ENCODE results near the gene SLC19A1.
"Not testable (repeated sequence)": the region's sequence is repeated elsewhere in the genome, so short reads cannot be mapped to it uniquely, and the experiment has no call there.

The SLC19A1 gene

DNA sequence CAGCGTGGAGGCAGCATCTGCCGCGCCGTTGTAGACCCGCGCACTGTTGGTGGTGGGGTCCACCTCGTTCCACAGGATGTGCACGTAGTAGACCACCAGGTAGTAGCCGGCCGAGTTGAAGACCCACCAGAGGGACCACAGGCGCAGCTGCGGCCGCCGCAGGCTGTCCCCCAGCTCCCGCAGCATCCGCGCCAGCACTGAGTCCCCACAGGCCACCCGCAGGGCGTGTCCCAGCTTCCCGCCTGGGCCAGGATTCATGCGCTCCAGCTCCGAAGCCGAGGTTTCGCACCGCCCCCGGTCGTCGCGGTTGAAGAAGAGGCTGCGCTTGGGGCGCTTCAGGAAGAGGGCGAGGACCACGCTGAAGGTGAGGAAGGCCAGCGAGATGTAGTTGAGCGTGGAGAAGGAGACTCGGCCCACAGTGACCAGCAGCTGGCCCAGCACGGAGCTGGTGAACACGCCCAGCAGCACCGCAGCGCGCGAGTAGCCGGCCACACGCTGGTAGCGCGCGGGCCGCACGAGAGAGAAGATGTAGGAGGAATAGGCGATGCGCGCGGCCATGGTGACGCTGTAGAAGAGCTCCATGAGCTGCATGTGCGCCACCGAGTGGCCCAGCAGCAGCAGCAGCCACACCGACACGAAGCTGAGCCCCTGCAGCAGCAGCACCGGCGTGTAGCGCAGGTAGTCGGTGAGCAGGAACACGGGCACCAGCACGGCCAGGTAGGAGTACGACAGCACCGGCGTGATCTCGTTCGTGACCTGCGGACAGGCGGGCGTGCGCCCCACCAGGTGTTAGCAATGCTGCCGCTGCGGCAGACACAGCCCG lies 10.6 kb downstream of the SLC19A1 start:
- DNase-seq, result no peak

DNA sequence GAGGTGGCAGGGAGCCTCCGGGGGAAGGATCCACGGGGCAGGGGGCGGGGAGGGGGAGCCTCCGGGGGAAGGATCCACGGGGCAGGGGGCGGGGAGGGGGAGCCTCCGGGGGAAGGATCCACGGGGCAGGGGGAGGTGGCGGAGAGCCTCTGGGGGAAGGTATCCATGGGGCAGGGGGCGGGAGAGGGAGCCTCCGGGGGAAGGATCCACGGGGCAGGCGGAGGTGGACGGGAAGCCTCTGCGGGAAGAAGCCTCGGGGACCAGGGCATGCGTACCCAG lies 11.2 kb downstream of the SLC19A1 start:
- not testable (repeated sequence) for DNase-seq

DNA sequence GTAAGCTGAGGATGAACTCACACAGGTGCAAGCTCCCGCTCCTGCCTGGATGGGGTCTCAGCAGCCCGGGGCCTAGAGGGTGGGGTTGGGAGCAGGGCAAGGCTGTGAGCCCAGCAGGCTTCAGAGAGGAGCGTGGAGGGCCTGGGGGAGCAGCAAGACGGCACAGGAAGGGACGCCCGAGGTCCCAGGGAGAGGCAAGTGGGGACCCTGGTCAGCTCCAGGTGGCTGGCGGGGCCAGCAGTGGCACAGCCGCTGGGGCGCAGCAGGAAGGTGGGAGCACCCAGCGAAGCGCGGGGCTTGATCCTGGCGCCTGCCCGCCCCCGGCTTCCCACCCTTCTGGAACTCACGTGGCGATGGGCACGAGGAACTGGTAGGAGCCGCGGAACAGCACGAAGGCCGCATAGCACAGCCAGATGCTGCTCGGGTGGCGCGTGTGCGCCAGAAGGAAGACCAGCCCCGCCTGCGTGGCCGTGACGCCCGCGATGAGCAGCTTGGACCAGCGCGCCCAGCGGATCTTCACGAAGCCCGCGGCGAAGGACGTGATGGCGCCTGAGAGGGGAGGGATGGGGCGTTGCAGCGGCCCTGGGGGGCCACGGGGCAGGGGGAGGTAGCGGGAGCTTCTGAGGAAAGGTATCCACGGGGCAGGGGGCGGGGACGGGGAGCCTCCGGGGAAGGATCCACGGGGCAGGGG lies 11.7 kb downstream of the SLC19A1 start:
- DNase-seq, result no peak

GRCh38 chr21:45529785-45530422 lies 12.3 kb downstream of the SLC19A1 start:
- no peak for DNase-seq

GRCh38 chr21:45528981-45529784 lies 13.1 kb downstream of the SLC19A1 start:
- DNase-seq, result no peak

DNA sequence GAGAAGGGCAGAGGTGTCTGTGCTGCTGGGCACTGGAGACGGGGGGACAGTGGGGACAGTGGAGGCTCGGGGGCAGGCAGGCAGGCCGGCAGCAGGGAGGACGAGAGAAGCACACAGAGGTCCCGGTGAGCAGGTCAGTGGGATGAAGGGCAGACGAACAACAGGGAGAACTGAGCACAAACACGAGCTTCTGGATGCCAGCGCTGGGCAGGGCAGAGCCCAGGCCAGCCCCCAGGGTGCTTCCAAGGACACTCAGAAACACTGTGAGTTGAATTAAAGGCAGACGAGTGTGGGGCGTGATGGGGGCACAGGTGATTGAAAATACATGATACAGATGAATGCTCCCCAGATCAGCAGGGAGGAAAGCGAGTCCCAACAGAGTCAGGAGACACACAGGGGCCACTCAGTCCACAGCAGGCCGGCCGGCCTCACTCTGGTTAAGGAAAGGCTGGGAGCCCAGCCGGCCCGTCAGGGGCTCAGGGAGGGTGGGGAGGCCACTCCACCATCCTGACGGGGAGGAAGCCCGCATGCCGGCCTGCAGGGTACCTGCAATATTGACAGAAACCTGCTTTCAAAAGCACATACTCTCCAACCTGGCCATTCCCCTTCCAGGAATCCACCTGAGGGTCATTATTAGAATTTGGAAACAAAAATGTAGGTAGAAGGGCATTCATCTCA lies 14.1 kb downstream of the SLC19A1 start:
- no peak for DNase-seq

DNA sequence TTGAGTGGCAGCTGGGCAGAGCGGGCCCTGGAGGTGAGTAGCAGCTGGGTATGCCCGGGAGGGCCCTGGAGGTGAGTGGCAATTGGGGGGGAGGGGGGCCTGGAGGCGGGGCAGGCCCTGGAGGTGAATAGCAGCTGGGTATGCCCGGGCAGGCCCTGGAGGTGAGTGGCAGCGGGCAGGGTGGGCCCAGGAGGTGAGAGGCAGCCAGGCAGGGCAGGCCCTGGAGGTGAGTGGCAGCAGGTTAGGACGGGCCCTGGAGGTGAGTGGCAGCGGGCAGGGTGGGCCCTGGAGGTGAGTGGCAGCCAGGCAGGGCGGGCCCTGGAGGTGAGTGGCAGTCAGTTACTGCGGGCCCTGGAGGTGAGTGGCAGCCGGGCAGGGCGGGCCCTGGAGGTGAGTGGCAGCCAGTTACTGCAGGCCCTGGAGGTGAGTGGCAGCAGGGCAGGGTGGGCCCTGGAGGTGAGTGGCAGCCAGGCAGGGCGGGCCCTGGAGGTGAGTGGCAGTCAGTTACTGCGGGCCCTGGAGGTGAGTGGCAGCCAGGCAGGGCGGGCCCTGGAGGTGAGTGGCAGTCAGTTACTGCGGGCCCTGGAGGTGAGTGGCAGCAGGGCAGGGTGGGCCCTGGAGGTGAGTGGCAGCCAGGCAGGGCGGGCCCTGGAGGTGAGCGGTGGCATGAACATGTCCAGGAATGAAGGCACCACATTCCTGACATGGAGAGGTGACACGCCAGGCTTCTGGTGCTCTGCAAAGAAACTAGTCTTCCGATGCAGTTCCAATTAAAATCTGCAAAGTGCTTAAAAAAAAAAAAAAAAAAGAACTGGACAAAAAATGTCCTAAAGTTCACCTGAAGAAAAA lies 14.9 kb downstream of the SLC19A1 start:
- not testable (repeated sequence) for DNase-seq

- no peak for DNase-seq
Observed at GRCh38 chr21:45525910-45526306, 16.3 kb downstream of the SLC19A1 start.

- DNase-seq, result no peak
Observed at GRCh38 chr21:45525153-45525909, 16.9 kb downstream of the SLC19A1 start.

DNA sequence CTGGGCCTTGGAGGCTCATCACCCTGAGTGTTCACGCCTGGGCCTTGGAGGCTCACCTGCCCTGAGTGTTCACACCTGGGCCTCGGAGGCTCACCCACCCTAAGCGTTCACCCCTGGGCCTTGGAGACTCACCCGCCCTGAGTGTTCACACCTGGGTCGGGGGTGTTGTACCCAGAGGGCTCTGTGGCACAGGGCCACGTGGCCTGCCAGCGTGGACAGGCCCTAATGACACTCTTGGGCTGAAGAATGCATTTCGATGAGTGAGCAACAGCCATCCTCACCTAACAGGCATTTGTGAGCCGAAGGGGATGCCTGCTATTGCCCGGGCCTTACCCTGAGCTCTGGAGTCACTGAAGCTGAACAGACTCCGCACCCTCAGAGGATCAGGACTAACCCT lies 17.5 kb downstream of the SLC19A1 start:
- no peak for DNase-seq

DNA sequence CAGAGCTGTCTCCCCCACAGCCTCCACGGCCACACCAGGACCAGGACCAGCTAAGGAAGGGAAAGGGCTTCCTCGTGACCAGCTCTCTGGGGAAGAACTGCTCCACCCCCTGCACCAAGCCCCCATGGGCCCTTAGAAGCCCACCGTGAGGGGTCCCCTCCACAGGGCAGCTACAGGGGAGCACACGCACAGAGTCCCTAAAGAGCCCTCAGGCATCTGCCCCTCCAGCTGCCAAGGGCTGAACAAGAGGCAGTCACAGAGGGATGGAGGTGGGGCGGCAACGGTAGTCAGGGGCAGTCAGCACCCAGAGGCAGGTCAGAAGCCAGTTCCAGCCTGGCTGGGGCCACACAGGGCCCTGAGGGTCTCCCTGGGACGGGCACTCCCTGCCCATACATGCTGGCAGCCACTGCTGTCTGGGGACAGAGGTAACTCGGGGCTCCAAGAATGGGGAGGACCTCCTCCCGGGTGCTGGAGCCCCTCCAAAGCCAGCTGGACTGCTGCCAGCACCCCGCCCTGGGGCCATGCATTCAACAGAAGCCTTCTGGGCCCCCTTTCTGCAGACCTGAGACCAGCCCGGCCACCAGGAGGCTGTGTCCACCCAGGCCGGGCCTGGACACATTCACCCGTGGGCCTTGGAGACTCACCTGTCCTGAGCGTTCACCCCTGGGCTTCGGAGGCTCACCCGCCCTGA lies 18.7 kb downstream of the SLC19A1 start:
- no peak for DNase-seq

DNA sequence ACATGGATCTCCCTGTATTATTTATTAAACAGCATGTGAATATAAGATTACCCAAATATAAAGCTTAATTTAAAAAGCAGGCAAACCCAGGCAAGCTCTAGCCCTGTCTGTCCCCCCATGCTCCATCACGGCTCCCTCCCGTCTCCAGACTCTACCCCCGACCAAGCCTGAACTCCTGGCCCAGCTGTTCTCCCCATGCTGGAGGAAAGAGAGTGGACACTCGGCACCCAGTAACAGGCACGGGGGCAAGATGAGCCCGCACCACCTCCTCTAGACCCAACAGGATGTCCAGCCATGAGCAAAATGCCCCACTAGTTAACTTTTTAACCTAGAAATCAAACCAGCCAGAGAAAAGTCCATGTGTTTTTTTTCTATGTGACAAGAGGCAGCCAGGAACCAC lies 19.3 kb downstream of the SLC19A1 start:
- no peak for DNase-seq

GRCh38 chr21:45522381-45522780 lies 19.9 kb downstream of the SLC19A1 start:
- no peak for DNase-seq

- no peak for DNase-seq
Observed at GRCh38 chr21:45521241-45521640, 21.0 kb downstream of the SLC19A1 start.

DNA sequence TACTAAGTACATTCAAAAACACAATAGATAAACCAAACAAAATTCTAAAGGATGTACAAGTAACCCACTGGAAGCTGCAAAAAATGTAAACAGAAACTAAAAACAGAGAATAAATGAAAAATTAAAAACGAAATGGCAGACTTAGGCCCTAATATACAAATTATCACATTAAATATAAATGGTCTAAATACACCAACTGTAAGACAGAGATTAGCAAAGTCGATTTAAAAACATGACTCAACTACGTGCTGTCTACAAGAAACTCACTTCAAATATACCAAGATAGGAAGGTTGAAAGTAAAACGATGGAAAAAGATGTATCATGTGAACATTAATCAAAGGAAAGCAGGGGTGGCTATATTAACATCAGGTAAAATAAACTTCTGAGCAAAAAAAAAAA lies 23.1 kb downstream of the SLC19A1 start:
- DNase-seq, result no peak

DNA sequence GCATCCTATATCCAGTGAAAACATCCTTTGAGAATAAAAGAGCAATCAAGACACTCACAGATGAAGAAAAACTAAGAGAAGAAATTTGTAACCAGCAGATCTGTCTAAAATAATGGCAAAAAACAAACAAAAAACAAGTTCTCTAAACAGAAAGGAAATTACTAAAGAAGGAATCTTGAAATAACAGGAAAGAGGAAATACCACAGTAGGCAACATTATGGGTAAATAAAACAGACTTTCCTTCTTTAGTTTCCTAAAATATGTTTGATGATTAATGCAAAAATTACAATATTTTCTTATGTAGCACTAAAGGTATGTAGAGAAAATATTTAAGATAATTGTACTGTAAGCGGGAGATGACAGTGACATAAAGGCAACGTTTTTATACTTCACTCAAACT lies 23.5 kb downstream of the SLC19A1 start:
- DNase-seq, result no peak

GRCh38 chr21:45517249-45518065 lies 24.8 kb downstream of the SLC19A1 start:
- DNase-seq, result no peak

DNA sequence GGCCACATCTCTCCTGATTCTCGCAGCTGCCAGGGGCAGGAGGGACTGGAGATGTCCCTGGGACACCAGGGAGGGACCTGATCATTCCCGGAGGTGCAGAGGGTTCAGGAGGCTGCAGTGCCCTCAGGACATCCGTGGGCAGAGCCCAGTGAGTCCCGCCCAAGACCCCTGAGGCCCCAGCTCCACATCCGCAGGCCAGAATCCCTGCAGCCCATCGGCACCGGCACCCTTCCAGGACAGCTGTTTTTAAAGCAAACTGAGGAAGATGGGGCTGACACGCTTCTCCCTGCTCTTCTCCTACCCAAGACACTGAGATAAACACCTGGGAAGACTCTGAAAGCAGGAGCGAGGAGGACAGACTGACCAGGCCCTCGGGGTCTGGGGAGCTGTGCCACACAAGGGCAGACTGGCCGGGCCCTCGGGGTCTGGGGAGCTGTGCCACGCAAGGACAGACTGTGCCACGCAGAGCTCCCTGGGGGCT lies 25.5 kb downstream of the SLC19A1 start:
- no peak for DNase-seq

DNA sequence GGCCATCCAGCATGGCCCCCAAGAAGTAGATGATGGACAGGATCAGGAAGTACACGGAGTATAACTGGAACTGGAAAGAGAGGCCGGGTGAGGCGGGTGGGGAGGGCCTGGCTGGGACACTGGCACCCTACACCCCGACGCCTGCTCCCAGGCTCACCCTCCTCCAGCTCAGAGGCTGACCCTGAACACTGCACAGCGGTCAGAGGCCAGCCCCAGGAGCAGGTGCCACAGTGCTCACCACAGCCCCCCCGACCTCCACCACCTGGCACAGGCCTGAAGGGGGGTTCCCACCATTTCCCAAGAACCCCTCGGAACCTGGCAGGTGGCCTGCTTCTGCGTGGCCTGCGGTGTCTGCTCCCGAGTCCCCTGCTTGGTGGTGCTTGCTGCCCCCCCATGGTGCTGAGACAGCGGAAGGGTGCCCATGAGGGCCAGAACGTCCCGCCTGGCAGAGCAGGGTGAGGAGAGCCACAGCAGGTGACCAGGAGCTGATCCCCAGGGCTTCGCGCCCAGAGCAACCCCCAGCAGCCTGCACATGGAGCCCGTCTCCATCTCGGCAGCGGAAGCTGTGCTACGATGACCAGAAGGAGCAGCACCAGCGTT lies 26.1 kb downstream of the SLC19A1 start:
- no peak for DNase-seq

Data from NCI-H524 treated with DMSO at 0.1 percent for 48 hours (cell line).